K562 (cell line): ENCODE measurements around the gene SUCO. TPM values are rescaled to one million over a fixed set of nuclear protein-coding genes. Genes with fewer than 3 reads are reported as not detected.

ENCODE experiments used
- ATAC-seq: fragments of 200-7000 bp; cut with Tn5 transposase; 3 replicates; pipeline ENCODE4 v1.9.1; 2020; ENCODE audit warnings: moderate library complexity
- BruUV-seq: library from RNA; stranded (reverse); fragments of 400-500 nt; replicated peaks from 2 replicates; lab custom pipeline; 2021; lab: Mats Ljungman, UMichigan
- CTCF ChIA-PET: fragments of 300-600 bp; formaldehyde crosslinking; extraction: SDS; loops from one replicate; lab custom pipeline; 2021; ENCODE audit warnings: low intra/inter-chr PET ratio; lab: Yijun Ruan, JAX
- POLR2A ChIA-PET: fragments of 300-600, 350-650 bp; sonication (Branson Sonifier 250); formaldehyde crosslinking; extraction: SDS; loops from one replicate; lab custom pipeline; 2021; ENCODE audit warnings: antibody characterized with exemption, inconsistent platforms; lab: Yijun Ruan, JAX
- DNase-seq, 4 experiments: peaks; one replicate each; pipeline versions ENCODE4 v3.0.0 to v3.0.0-alpha.2; 2011 to 2018; ENCODE audit warnings: low spot score in 3 of 4, mixed read lengths in 3 of 4; ENCODE audit errors: extremely low read depth in 1 of 4
- FAIRE-seq: peaks from 2 replicates; lab custom pipeline; 2011; peaks lifted over from hg19 to GRCh38; lab: Jason Lieb, UNC
- H2AFZ ChIP-seq: 2 replicates; pipeline ENCODE4 v1.6.0; 2011; ENCODE audit warnings: low read depth, low read length, control low read depth, inconsistent platforms
- H3K27ac ChIP-seq: fragments of 200-600 bp; 3 replicates; pipeline ENCODE4 v1.8.0; 2011; ENCODE audit warnings: low read depth, mild to moderate bottlenecking, control low read depth, inconsistent platforms, low read length, moderate library complexity, mixed read lengths; ENCODE audit errors: extremely low read depth
- H3K27me3 ChIP-seq, 2 experiments: fragments of 300-600 bp in 1 of 2; 2 replicates in 1 of 2; 3 replicates in 1 of 2; pipeline versions ENCODE4 v1.6.0 to v1.8.0; 2011; ENCODE audit warnings: inconsistent platforms in 2 of 2, low read length in 2 of 2, mild to moderate bottlenecking in 1 of 2, mixed read lengths in 1 of 2, moderate library complexity in 1 of 2; ENCODE audit not compliant: control insufficient read depth in 2 of 2, insufficient read depth in 2 of 2
- H3K36me3 ChIP-seq: fragments of 300-600 bp; 3 replicates; pipeline ENCODE4 v1.8.0; 2011; ENCODE audit warnings: mild to moderate bottlenecking, low read length, inconsistent platforms; ENCODE audit not compliant: control insufficient read depth, insufficient read depth
- H3K4me1 ChIP-seq, 2 experiments: fragments of 200-600 bp in 1 of 2; replicated peaks in 1 of 2; 2 replicates in 1 of 2; 3 replicates in 1 of 2; pipeline versions ENCODE4 v1.5.1 to v1.8.0; 2011; ENCODE audit warnings: inconsistent platforms in 2 of 2, low read length in 2 of 2, mild to moderate bottlenecking in 1 of 2, mixed read lengths in 1 of 2, moderate library complexity in 1 of 2; ENCODE audit not compliant: control insufficient read depth in 2 of 2, insufficient read depth in 2 of 2
- H3K4me2 ChIP-seq: 2 replicates; pipeline ENCODE4 v1.6.1; 2011; ENCODE audit warnings: low read length, control low read depth, inconsistent platforms, mixed read lengths; ENCODE audit not compliant: insufficient read depth
- H3K4me3 ChIP-seq: fragments of 200-600 bp; sonication (generic), shearing (Covaris generic); 2 replicates; pipeline ENCODE4 v1.5.1; 2016; ENCODE audit warnings: control low read depth, inconsistent platforms
- H3K79me2 ChIP-seq: fragments of 200-600 bp; 3 replicates; pipeline ENCODE4 v1.8.0; 2011; ENCODE audit warnings: low read length, inconsistent platforms; ENCODE audit not compliant: control insufficient read depth, insufficient read depth
- H3K9ac ChIP-seq, 2 experiments: 2 replicates each; pipeline versions ENCODE4 v1.6.0 to v1.6.1; 2011; ENCODE audit warnings: low read depth in 2 of 2, low read length in 2 of 2, control low read depth in 1 of 2, inconsistent platforms in 1 of 2, mild to moderate bottlenecking in 1 of 2, mixed read lengths in 1 of 2; ENCODE audit not compliant: insufficient read depth in 1 of 2
- H3K9me1 ChIP-seq: one replicate; pipeline ENCODE4 v1.6.0; 2011; ENCODE audit warnings: inconsistent platforms, mild to moderate bottlenecking, low read length, moderate library complexity; ENCODE audit not compliant: control insufficient read depth, insufficient read depth
- H3K9me3 ChIP-seq: replicated peaks from 2 replicates; pipeline ENCODE4 v1.5.1; 2011; ENCODE audit warnings: low read depth, low read length, inconsistent platforms; ENCODE audit not compliant: control insufficient read depth, insufficient read depth
- H4K20me1 ChIP-seq: replicated peaks from 2 replicates; pipeline ENCODE4 v1.6.1; 2011; ENCODE audit warnings: low read length, inconsistent platforms, mixed read lengths; ENCODE audit not compliant: control insufficient read depth, insufficient read depth
- BACH1 ChIP-seq: fragments of 200-800 bp; sonication (Bioruptor generic); IDR thresholded peaks from 2 replicates; pipeline ENCODE4 v1.6.1; 2016; ENCODE audit warnings: missing genetic modification characterization, missing compliant biosample characterization
- ESRRA ChIP-seq: fragments of 450-650 bp; IDR thresholded peaks from 2 replicates; pipeline ENCODE4 v1.6.1; 2014; ENCODE audit warnings: low read depth, mild to moderate bottlenecking, moderate library complexity, borderline replicate concordance
- HMG20B ChIP-seq: fragments of 250-450 bp; sonication (Bioruptor Pico); IDR thresholded peaks from 2 replicates; pipeline ENCODE4 v1.5.0; 2021; ENCODE audit warnings: mild to moderate bottlenecking
- PBX2 ChIP-seq, 2 experiments: IDR thresholded peaks in 1 of 2; conservative IDR thresholded peaks in 1 of 2; 2 replicates each; pipeline ENCODE4 v1.6.1; 2016; ENCODE audit warnings: low read depth in 2 of 2, mild to moderate bottlenecking in 1 of 2, missing compliant biosample characterization in 1 of 2, missing genetic modification characterization in 1 of 2, moderate library complexity in 1 of 2
- ZBTB17 ChIP-seq: fragments of 450-650 bp; formaldehyde crosslinking; IDR thresholded peaks from 2 replicates; pipeline ENCODE4 v1.4.0; 2020; ENCODE audit warnings: mild to moderate bottlenecking
- WGBS: fragments of 100-300 bp; shearing (Covaris generic); methylation state at CpG from one replicate; pipeline ENCODE4 v1.1.6; 2016; ENCODE audit warnings: low coverage, mixed read lengths; ENCODE audit not compliant: insufficient coverage; ENCODE audit errors: missing lambda C conversion rate; 5-methylcytosine and 5-hydroxymethylcytosine counted together
- in situ Hi-C: fragments of 300-500 bp; cut with MboI; formaldehyde crosslinking; loops from 4 replicates; pipeline ENCODE4 v1.15.0; 2018; ENCODE audit warnings: inconsistent platforms, mixed read lengths
- intact Hi-C: fragments of 100-400 bp; cut with micrococcal nuclease; formaldehyde crosslinking; loops from 2 replicates; pipeline ENCODE4 v1.14.2; 2022
- polyA plus RNA-seq, 8 experiments: library from polyadenylated mRNA; depleted of rRNA in 4 of 8; stranded (reverse) in 5 of 8; unstranded in 3 of 8; fragments of >200 nt; fragmentation: Nextera tagmentation in 2 of 8; fragmentation: Illumina TruSeq in 1 of 8; extraction: Ambion mirVana in 2 of 8; extraction: Trizol in 1 of 8; gene quantifications; 2 replicates each; pipeline versions ENCODE4 v1.2.1 to v1.2.3, GENCODE V29; 2011 to 2014; ENCODE audit warnings: inconsistent platforms in 1 of 8, missing spikeins in 1 of 8
- total RNA-seq, 7 experiments: library from RNA; depleted of rRNA in 6 of 7; stranded (reverse); fragments of >200 nt in 6 of 7; fragmentation: Illumina TruSeq in 2 of 7; extraction: Trizol in 2 of 7; gene quantifications; 2 replicates each; pipeline versions ENCODE4 v1.2.1 to v1.2.3, GENCODE V29; 2011 to 2021; ENCODE audit warnings: low replicate concordance in 1 of 7

Gene SUCO
- total and polyA plus RNA-seq, 9 of the 15 experiments (the other 6 are each of a cell fraction or from before 2014, with no cell fraction given) = 2.5 to 20.6 (median 14.3) TPM

DNA sequence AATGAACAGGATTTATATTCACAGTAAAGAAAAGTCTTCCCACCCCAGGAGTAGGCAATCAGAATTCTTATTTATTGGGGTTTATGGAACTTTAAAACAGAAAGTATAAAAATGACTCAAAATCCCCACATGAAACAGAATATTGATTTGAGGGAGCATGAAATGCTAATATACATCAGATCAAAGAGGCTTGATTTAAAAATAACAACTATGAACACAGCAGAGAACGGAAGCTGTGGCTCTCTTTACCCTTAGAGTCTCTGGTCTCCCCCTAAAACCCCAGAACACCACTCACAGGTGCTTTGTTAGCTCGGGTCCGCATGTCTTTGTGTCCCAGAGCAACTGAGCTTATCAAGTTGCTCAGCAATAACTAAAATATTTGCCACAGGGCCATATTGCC, 94.8 kb downstream of the SUCO start:
- FAIRE-seq (no peak), DNase-seq (no peak), ATAC-seq (no peak)
- H2AFZ ChIP-seq = peak overlapping the region; percentile 10; the same call in 1 of the 2 replicates
- no peak overlapping the region for H3K27ac ChIP-seq
- in situ Hi-C loops = no loop called here
- H4K20me1 ChIP-seq = no peaks in the 10 kb centered on the region
- no peak overlapping the region for H3K9ac ChIP-seq
- POLR2A ChIA-PET = interaction anchor here (1.1 kb wide), 1 partner anchor 24 kb away, joined by 6 read pairs; no protein-coding TSS in a partner anchor
- TF ChIP-seq HMG20B (CRISPR knock-in tag) = no peak
- H3K9me1 ChIP-seq = no peaks in the 10 kb centered on the region
- no peaks in the 10 kb centered on the region for H3K36me3 ChIP-seq
- no TSS peak for BruUV-seq
- CTCF ChIA-PET = no interaction called here
- WGBS = 13% methylated on average over 3 of the region's 3 CpGs
- no peak overlapping the region for H3K4me3 ChIP-seq
- intact Hi-C loops = no loop called here
- no peaks in the 10 kb centered on the region for H3K9me3 ChIP-seq
- no peaks in the 10 kb centered on the region; a peak in 1 of 5 replicates for H3K4me1 ChIP-seq
- no peaks in the 10 kb centered on the region for H3K79me2 ChIP-seq
- no peaks in the 10 kb centered on the region for H3K27me3 ChIP-seq
- H3K4me2 ChIP-seq = no peak overlapping the region

GRCh38 chr1:172628401-172628800, 95.5 kb downstream of the SUCO start:
- no TSS peak for BruUV-seq
- Histone ChIP-seq H4K20me1 (no peaks in the 10 kb centered on the region), H3K4me1 (no peaks in the 10 kb centered on the region; a peak in 1 of 5 replicates), H3K9me3 (no peaks in the 10 kb centered on the region), H3K4me3 (no peak overlapping the region), H3K27ac (no peak overlapping the region), H3K36me3 (no peaks in the 10 kb centered on the region), H2AFZ (no peak overlapping the region), H3K79me2 (no peaks in the 10 kb centered on the region), H3K27me3 (no peaks in the 10 kb centered on the region), H3K4me2 (no peak overlapping the region), H3K9ac (no peak overlapping the region), H3K9me1 (no peaks in the 10 kb centered on the region)
- no peak for DNase-seq
- intact Hi-C loops (no loop called here), in situ Hi-C loops (no loop called here)
- FAIRE-seq = no peak
- TF ChIP-seq ESRRA = no peak
- no peak for TF ChIP-seq ZBTB17 (CRISPR knock-in tag)
- peak; percentile 40; the same call in 1 of the 2 replicates for TF ChIP-seq BACH1
- no peak for TF ChIP-seq PBX2 (CRISPR knock-in tag; IDR thresholded peaks at IDR 0.05; ENCODE audit: low read depth)
- TF ChIP-seq PBX2 (tag; conservative IDR thresholded peaks at IDR 0.05; ENCODE audit: low read depth) = 0 out of 2 replicates have a peak, but pooled peaks have one; percentile 38
- ChIA-PET POLR2A (interaction anchor here (1.1 kb wide), 1 partner anchor 25 kb away, joined by 6 read pairs; no protein-coding TSS in a partner anchor), CTCF (no interaction called here)
- no peak for ATAC-seq
- 34% methylated on average over 4 of the region's 4 CpGs for WGBS
